Neural progenitor cell (in vitro differentiated cells): ENCODE measurements around the gene FLT4. TPM values are rescaled to one million over a fixed set of nuclear protein-coding genes. Genes with fewer than 3 reads are reported as not detected.

ENCODE experiments used
- DNase-seq: peaks from one replicate; pipeline ENCODE4 v3.0.0-alpha.2; 2016; ENCODE audit warnings: low spot score
- H2AFZ ChIP-seq: fragments of 200-600 bp; sonication (generic); replicated peaks from 2 replicates; pipeline ENCODE4 v1.6.1; 2016; ENCODE audit warnings: antibody characterized with exemption
- H3F3A ChIP-seq: fragments of 200-600 bp; sonication (generic); 2 replicates; pipeline ENCODE4 v1.6.1; 2016; ENCODE audit warnings: antibody characterized with exemption, low read depth
- H3K27ac ChIP-seq: fragments of 200-600 bp; sonication (generic); 2 replicates; pipeline ENCODE4 v1.5.1; 2016; ENCODE audit warnings: mild to moderate bottlenecking
- H3K27me3 ChIP-seq: fragments of 200-600 bp; sonication (generic); 2 replicates; pipeline ENCODE4 v1.6.1; 2016; ENCODE audit warnings: mild to moderate bottlenecking, moderate library complexity
- H3K36me3 ChIP-seq: fragments of 200-600 bp; sonication (generic); 2 replicates; pipeline ENCODE4 v1.5.1; 2016
- H3K4me1 ChIP-seq: fragments of 200-600 bp; sonication (generic); 2 replicates; pipeline ENCODE4 v1.6.1; 2016; ENCODE audit warnings: mixed run types
- H3K4me2 ChIP-seq: fragments of 200-600 bp; sonication (generic); 2 replicates; pipeline ENCODE4 v1.6.1; 2016
- H3K4me3 ChIP-seq: fragments of 200-600 bp; sonication (generic); 2 replicates; pipeline ENCODE4 v1.5.1; 2016
- H3K79me2 ChIP-seq: fragments of 200-600 bp; sonication (generic); 2 replicates; pipeline ENCODE4 v1.6.1; 2016; ENCODE audit warnings: low read depth
- H3K9ac ChIP-seq: fragments of 200-600 bp; sonication (generic); 2 replicates; pipeline ENCODE4 v1.6.1; 2016
- H3K9me3 ChIP-seq: fragments of 200-600 bp; sonication (generic); 2 replicates; pipeline ENCODE4 v1.5.1; 2016; ENCODE audit warnings: low read depth
- H4K20me1 ChIP-seq: fragments of 200-600 bp; sonication (generic); 2 replicates; pipeline ENCODE4 v1.6.1; 2016; ENCODE audit warnings: low read depth
- H3K27ac Mint-ChIP-seq: 3 replicates; pipeline ENCODE4 v1.8.0; 2021; ENCODE audit warnings: mixed read lengths
- H3K27me3 Mint-ChIP-seq: 2 replicates; pipeline ENCODE4 v1.8.0; 2022; ENCODE audit warnings: low read depth, mild to moderate bottlenecking, inconsistent platforms, moderate library complexity, mixed read lengths; ENCODE audit not compliant: insufficient read depth
- H3K36me3 Mint-ChIP-seq: 3 replicates; pipeline ENCODE4 v1.8.0; 2021; ENCODE audit warnings: mixed read lengths
- H3K4me1 Mint-ChIP-seq: 3 replicates; pipeline ENCODE4 v1.8.0; 2021; ENCODE audit warnings: mixed read lengths
- H3K4me3 Mint-ChIP-seq: 3 replicates; pipeline ENCODE4 v1.8.0; 2021; ENCODE audit warnings: mild to moderate bottlenecking, moderate library complexity, mixed read lengths
- H3K9me3 Mint-ChIP-seq: 3 replicates; pipeline ENCODE4 v1.8.0; 2020; ENCODE audit warnings: mixed read lengths
- CTCF ChIP-seq: fragments of 200-600 bp; sonication (generic); IDR thresholded peaks from 2 replicates; pipeline ENCODE4 v1.5.1; 2017; ENCODE audit warnings: antibody characterized with exemption, mild to moderate bottlenecking
- EZH2 ChIP-seq: fragments of 200-600 bp; sonication (generic); IDR thresholded peaks from 2 replicates; pipeline ENCODE4 v1.6.1; 2017; ENCODE audit warnings: antibody characterized with exemption, mild to moderate bottlenecking, moderate library complexity
- EZH2phosphoT487 ChIP-seq: fragments of 200-600 bp; sonication (generic); IDR thresholded peaks from 2 replicates; pipeline ENCODE4 v1.6.1; 2017; ENCODE audit warnings: antibody characterized with exemption
- total RNA-seq: library from RNA; depleted of rRNA; stranded (reverse); fragments of >200 nt; gene quantifications from 2 replicates; pipeline ENCODE4 v1.2.3, GENCODE V29; 2015; ENCODE audit warnings: low replicate concordance

FLT4 gene
- total RNA-seq, 1 donor from 2014 or later = 2.3 TPM

DNA sequence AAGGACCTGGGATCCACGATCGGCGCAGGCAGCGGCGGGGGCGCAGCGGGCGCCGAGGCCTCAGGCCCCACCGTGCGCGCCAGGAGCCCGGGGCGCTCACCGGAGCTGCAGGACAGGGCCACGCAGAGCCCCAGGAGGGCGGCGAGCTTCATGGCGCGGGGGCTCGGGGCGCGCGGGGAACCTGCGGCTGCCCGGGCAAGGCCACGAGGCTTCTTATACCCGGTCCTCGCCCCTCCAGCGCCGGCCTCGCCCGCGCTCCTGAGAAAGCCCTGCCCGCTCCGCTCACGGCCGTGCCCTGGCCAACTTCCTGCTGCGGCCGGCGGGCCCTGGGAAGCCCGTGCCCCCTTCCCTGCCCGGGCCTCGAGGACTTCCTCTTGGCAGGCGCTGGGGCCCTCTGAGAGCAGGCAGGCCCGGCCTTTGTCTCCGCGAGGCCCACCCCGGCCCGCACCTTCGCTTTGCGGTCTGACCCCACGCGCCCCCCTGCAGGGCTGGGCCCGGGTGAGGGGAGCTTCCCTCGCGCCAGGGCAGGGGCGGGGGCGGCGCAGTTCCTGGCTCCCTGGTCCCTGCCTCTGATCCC, 58.0 kb downstream of the FLT4 start, which contains the start of gene SCGB3A1:
SCGB3A1 (minus strand) TSS at position 189 of the 577 bp plus-strand sequence; CDS start at position 152, 37 bp downstream.
- H3K36me3 ChIP-seq = no peaks in the 10 kb centered on the region
- TF ChIP-seq CTCF (no peak), EZH2 (no peak), EZH2phosphoT487 (no peak)
- H3K36me3 Mint-ChIP-seq = peaks cover 2% of the 10 kb centered on the region
- H3F3A ChIP-seq = peaks cover 3% of the 10 kb centered on the region
- H3K27ac ChIP-seq = no peak within 1 kb of the TSS
- H3K4me3 Mint-ChIP-seq = peak within 1 kb of the TSS; percentile 55
- no peaks in the 10 kb centered on the region for H3K79me2 ChIP-seq
- no peaks in the 10 kb centered on the region for H4K20me1 ChIP-seq
- H3K27me3 Mint-ChIP-seq = peaks cover 45% of the 10 kb centered on the region
- H3K27ac Mint-ChIP-seq = no peak within 1 kb of the TSS
- peak within 1 kb of the TSS; percentile 90 for H2AFZ ChIP-seq
- H3K9me3 ChIP-seq = no peaks in the 10 kb centered on the region
- no peak within 1 kb of the TSS for H3K9ac ChIP-seq
- peak within 1 kb of the TSS; percentile 56 for H3K4me3 ChIP-seq
- H3K4me1 Mint-ChIP-seq = peaks cover 11% of the 10 kb centered on the region
- H3K4me2 ChIP-seq = peak within 1 kb of the TSS; percentile 93
- peaks cover 75% of the 10 kb centered on the region for H3K27me3 ChIP-seq
- peaks cover 12% of the 10 kb centered on the region for H3K4me1 ChIP-seq
- peaks cover 4% of the 10 kb centered on the region for H3K9me3 Mint-ChIP-seq
- peak; percentile 31 for DNase-seq

DNA sequence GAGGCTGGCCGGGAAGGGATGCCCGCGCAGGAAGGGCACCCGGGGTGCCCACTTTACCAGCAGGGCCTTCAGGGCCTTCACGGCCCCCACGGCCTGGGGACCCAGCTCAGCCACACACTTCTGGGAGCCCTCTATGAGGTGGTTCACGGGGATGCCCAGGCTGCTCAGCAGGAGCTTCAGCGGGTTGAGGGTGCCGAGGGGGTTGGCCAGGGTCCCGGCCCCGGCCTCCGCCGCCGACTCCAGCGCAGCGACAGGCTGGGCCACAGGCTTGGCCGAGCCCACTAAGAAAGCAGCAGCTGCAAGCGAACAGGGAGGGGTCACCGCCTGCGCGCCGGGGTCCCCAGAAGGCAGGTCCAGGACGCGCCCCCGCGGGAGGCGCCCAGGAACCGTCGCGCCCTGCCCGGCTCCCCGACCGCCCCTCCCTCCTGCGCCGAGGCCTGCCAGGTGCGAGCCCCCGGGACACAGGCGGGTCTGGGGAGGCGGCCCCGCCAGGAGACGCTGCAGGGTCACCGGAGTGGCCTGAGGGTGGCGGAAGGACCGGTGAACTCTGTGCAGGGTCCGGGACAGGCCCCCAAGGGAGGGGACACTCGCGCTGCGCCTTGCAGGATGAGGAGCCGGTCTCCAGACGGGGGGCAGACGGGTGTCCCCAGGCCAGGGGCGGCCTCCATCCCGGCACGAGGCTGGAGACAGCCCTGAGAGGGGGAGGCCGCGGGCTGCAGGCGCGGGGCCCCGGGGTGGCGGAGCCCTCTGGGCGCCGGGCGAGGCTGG, 58.7 kb downstream of the FLT4 start:
- H3K4me1 Mint-ChIP-seq = peaks cover 11% of the 10 kb centered on the region
- peak overlapping the region; percentile 93 for H3K4me2 ChIP-seq

More for the DNA sequence above, 58.7 kb downstream of the FLT4 start:
- Histone ChIP-seq H3K4me3 (peak overlapping the region; percentile 56), H3K9me3 (no peaks in the 10 kb centered on the region), H3K27me3 (peaks cover 82% of the 10 kb centered on the region), H2AFZ (peak overlapping the region; percentile 90), H3K79me2 (no peaks in the 10 kb centered on the region), H3K9ac (no peak overlapping the region), H4K20me1 (no peaks in the 10 kb centered on the region), H3K36me3 (no peaks in the 10 kb centered on the region), H3K4me1 (peaks cover 12% of the 10 kb centered on the region), H3F3A (peaks cover 3% of the 10 kb centered on the region), H3K27ac (no peak overlapping the region)
- TF ChIP-seq EZH2 (peak; percentile 92), EZH2phosphoT487 (peak; percentile 75), CTCF (peak; percentile 25)
- peak; percentile 61 for DNase-seq
- Mint-ChIP-seq H3K36me3 (peaks cover 2% of the 10 kb centered on the region), H3K27me3 (peaks cover 47% of the 10 kb centered on the region), H3K4me3 (no peak overlapping the region), H3K9me3 (peaks cover 6% of the 10 kb centered on the region), H3K27ac (no peak overlapping the region)
